ENCODE data around the gene MYOF. TPM values are rescaled to one million over a fixed set of nuclear protein-coding genes. Genes with fewer than 3 reads are reported as not detected.

MYOF gene
- total and polyA plus RNA-seq, 9 of the 15 experiments (the other 6 are each of a cell fraction or from before 2014, with no cell fraction given) = 0.06 to 0.27 TPM; not detected in 7

DNA sequence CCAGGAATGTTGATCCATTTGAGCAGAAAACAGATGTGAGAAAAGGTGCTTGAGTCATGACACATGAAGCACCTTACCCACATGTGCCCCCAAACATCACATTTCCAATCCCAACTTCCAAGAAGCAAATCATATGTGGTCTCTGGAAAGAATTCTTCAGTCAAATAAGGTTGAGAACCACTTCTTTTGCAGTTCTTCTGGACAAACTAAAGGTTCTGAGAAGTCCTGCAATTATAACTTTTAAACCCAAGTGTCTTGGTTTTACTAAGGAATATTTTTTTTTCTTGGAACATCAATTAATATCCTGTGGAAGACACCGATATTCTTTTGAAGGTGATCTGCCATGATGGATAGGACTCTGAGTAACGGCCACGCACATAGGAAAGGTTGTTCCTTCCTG lies 151.3 kb downstream of the MYOF start:
- no peak for DNase-seq (ENCODE audit: extremely low read depth in 1 of 4, low spot score in 3 of 4)
- FAIRE-seq = no peak
- CTCF ChIA-PET (ENCODE audit: low intra/inter-chr PET ratio) = no interaction called here
- no peak for ATAC-seq
- WGBS (ENCODE audit: insufficient coverage, low coverage, missing lambda C conversion rate) = 0% methylated on average over 1 of the region's 3 CpGs
- Histone ChIP-seq H3K79me2 (ENCODE audit: control insufficient read depth, insufficient read depth, low read length) (no peaks in the 10 kb centered on the region), H3K9ac (ENCODE audit: insufficient read depth in 1 of 2, low read depth in 2 of 2, low read length in 2 of 2) (no peak overlapping the region), H3K4me2 (ENCODE audit: insufficient read depth, low read length) (no peak overlapping the region), H4K20me1 (replicated peaks; ENCODE audit: control insufficient read depth, insufficient read depth, low read length) (no peaks in the 10 kb centered on the region), H3K36me3 (ENCODE audit: control insufficient read depth, insufficient read depth, low read length) (no peaks in the 10 kb centered on the region), H3K4me3 (no peak overlapping the region), H3K9me3 (replicated peaks; ENCODE audit: control insufficient read depth, insufficient read depth, low read depth, low read length) (no peaks in the 10 kb centered on the region), H3K9me1 (ENCODE audit: control insufficient read depth, insufficient read depth, low read length) (no peaks in the 10 kb centered on the region), H3K4me1 (replicated peaks in 1 of 2; ENCODE audit: control insufficient read depth in 2 of 2, insufficient read depth in 2 of 2, low read length in 2 of 2) (no peaks in the 10 kb centered on the region; a peak in 1 of 5 replicates), H2AFZ (ENCODE audit: low read depth, low read length) (no peak overlapping the region), H3K27me3 (ENCODE audit: control insufficient read depth in 2 of 2, insufficient read depth in 2 of 2, low read length in 2 of 2) (peaks cover 2 to 42% of the 10 kb centered on the region in 2 experiments; a peak in 3 of 5 replicates), H3K27ac (ENCODE audit: extremely low read depth, low read depth, low read length) (no peak overlapping the region)
- POLR2A ChIA-PET = no interaction called here
- in situ Hi-C loops (cut with MboI) = no loop called here
- peak; percentile 82 for TF ChIP-seq ZNF239 (CRISPR knock-in tag; IDR thresholded peaks at IDR 0.05)
- no peak for TF ChIP-seq DPF2 (IDR thresholded peaks at IDR 0.05)
- intact Hi-C loops (cut with micrococcal nuclease) = no loop called here
- no TSS peak for BruUV-seq (replicated peaks)

DNA sequence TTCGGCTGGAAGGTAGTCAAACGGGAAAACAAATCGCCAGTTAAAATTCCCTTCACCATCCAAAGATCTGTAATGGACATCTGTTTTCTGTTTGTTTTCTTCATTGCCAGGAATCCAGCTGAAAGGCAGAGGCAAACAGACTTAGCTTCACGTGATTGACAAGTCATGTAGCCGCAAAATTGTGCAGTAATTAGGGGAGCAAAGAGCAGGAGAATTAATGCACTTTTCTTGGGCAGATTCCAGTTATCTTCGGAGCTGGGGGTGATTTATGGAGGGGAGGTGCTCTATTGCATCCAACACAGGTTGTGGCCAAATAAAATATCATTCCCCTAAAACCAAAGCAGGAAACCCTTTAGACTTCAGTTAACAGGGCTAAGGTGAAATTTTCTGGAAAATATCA lies 162.2 kb downstream of the MYOF start:
- TF ChIP-seq SMARCA4 (IDR thresholded peaks at IDR 0.05) (no peak), ZNF778 (CRISPR knock-in tag; IDR thresholded peaks at IDR 0.05) (no peak), ZC3H11A (IDR thresholded peaks at IDR 0.05; ENCODE audit: low read depth, low read length) (no peak), SRSF1 (IDR thresholded peaks at IDR 0.05; ENCODE audit: low read depth, low read length) (no peak), ZFX (CRISPR knock-in tag; IDR thresholded peaks at IDR 0.05) (no peak), TCF7L2 (IDR thresholded peaks at IDR 0.05; ENCODE audit: low read depth, low read length) (no peak), PHF21A (IDR thresholded peaks at IDR 0.05; ENCODE audit: borderline replicate concordance, low read depth) (no peak), MBD2 (IDR thresholded peaks at IDR 0.05; ENCODE audit: borderline replicate concordance, low read depth) (no peak), HMG20A (CRISPR knock-in tag; conservative IDR thresholded peaks at IDR 0.05) (no peak), CHCHD3 (CRISPR knock-in tag; IDR thresholded peaks at IDR 0.05) (no peak), ZNF143 (CRISPR knock-in tag; IDR thresholded peaks at IDR 0.05) (no peak)
- TF ChIP-seq, protein P1, sequence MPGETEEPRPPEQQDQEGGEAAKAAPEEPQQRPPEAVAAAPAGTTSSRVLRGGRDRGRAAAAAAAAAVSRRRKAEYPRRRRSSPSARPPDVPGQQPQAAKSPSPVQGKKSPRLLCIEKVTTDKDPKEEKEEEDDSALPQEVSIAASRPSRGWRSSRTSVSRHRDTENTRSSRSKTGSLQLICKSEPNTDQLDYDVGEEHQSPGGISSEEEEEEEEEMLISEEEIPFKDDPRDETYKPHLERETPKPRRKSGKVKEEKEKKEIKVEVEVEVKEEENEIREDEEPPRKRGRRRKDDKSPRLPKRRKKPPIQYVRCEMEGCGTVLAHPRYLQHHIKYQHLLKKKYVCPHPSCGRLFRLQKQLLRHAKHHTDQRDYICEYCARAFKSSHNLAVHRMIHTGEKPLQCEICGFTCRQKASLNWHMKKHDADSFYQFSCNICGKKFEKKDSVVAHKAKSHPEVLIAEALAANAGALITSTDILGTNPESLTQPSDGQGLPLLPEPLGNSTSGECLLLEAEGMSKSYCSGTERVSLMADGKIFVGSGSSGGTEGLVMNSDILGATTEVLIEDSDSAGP (CRISPR knock-in tag; IDR thresholded peaks at IDR 0.05) = no peak
- no peaks in the 10 kb centered on the region for H3K9me3 ChIP-seq (replicated peaks; ENCODE audit: control insufficient read depth, insufficient read depth, low read depth, low read length)
- intact Hi-C loops (cut with micrococcal nuclease) (no loop called here), in situ Hi-C loops (cut with MboI) (no loop called here)
- CTCF ChIA-PET (ENCODE audit: low intra/inter-chr PET ratio) = no interaction called here
- FAIRE-seq = no peak
- H3K9ac ChIP-seq (ENCODE audit: insufficient read depth in 1 of 2, low read depth in 2 of 2, low read length in 2 of 2) = no peak overlapping the region
- H3K27me3 ChIP-seq (ENCODE audit: control insufficient read depth in 2 of 2, insufficient read depth in 2 of 2, low read length in 2 of 2) = peaks cover 0 to 4% of the 10 kb centered on the region in 2 experiments; a peak in 3 of 5 replicates
- POLR2A ChIA-PET = interaction anchor here (0.5 to 0.6 kb wide), 2 partner anchors 85 to 158 kb away, joined by 3 to 5 read pairs; no protein-coding TSS in a partner anchor
- no peak overlapping the region for H3K4me3 ChIP-seq
- 4% methylated on average over 6 of the region's 6 CpGs for WGBS (ENCODE audit: insufficient coverage, low coverage, missing lambda C conversion rate)
- H3K79me2 ChIP-seq (ENCODE audit: control insufficient read depth, insufficient read depth, low read length) = no peaks in the 10 kb centered on the region
- no peak overlapping the region for H3K4me2 ChIP-seq (ENCODE audit: insufficient read depth, low read length)
- no peaks in the 10 kb centered on the region for H3K9me1 ChIP-seq (ENCODE audit: control insufficient read depth, insufficient read depth, low read length)
- H4K20me1 ChIP-seq (replicated peaks; ENCODE audit: control insufficient read depth, insufficient read depth, low read length) = no peaks in the 10 kb centered on the region
- H3K27ac ChIP-seq (ENCODE audit: extremely low read depth, low read depth, low read length) = no peak overlapping the region
- ATAC-seq = no peak
- no peak overlapping the region for H2AFZ ChIP-seq (ENCODE audit: low read depth, low read length)
- no peaks in the 10 kb centered on the region for H3K36me3 ChIP-seq (ENCODE audit: control insufficient read depth, insufficient read depth, low read length)
- no peaks in the 10 kb centered on the region for H3K4me1 ChIP-seq (replicated peaks in 1 of 2; ENCODE audit: control insufficient read depth in 2 of 2, insufficient read depth in 2 of 2, low read length in 2 of 2)
- DNase-seq (ENCODE audit: extremely low read depth in 1 of 4, low spot score in 3 of 4) = no peak
- no TSS peak for BruUV-seq (replicated peaks)

All from K562 (cell line).